AG04449 (cell line): Measurements from ENCODE around the gene PDIA2.

Source experiments
- CTCF ChIA-PET: fragments of 350-600 bp; formaldehyde crosslinking; extraction: SDS; loops from one replicate; lab custom pipeline; 2021; ENCODE audit warnings: antibody characterized with exemption; lab: Yijun Ruan, JAX
- POLR2A ChIA-PET: fragments of 400-600, 350-600 bp; formaldehyde crosslinking; extraction: SDS; loops from one replicate; lab custom pipeline; 2020; ENCODE audit warnings: antibody characterized with exemption, inconsistent platforms; lab: Yijun Ruan, JAX
- DNase-seq: peaks from one replicate; pipeline ENCODE4 v3.0.0-alpha.2; 2010; ENCODE audit warnings: low read depth, low spot score
- H3K4me3 ChIP-seq: 2 replicates; pipeline ENCODE4 v1.5.1; 2011; ENCODE audit warnings: low read depth, mild to moderate bottlenecking, control low read depth, low read length
- CTCF ChIP-seq: IDR thresholded peaks from one replicate; pipeline ENCODE4 v1.5.1; 2011; ENCODE audit warnings: mild to moderate bottlenecking, moderate library complexity, low read length, control low read depth, inconsistent platforms; ENCODE audit not compliant: insufficient read depth; ENCODE audit errors: missing control alignments

The PDIA2 gene

GRCh38 chr16:278863-279366, 4.0 kb upstream of the PDIA2 start:
- ChIA-PET CTCF (interaction anchor here (1.2 kb wide), 1 partner anchor 44 kb away, joined by 3 read pairs; the partner anchor contains the start of gene FAM234A), POLR2A (no interaction called here)
- H3K4me3 ChIP-seq, result no peak overlapping the region
- DNase-seq, result no peak
- TF ChIP-seq CTCF, result no peak

- H3K4me3 ChIP-seq, result no peak overlapping the region
- no peak for TF ChIP-seq CTCF
- no peak for DNase-seq
- POLR2A ChIA-PET, result no interaction called here
- CTCF ChIA-PET, result interaction anchor here (1.2 kb wide), 1 partner anchor 44 kb away, joined by 3 read pairs; the partner anchor contains the start of gene FAM234A
Measured at GRCh38 chr16:279531-279930, 3.4 kb upstream of the PDIA2 start.

DNA sequence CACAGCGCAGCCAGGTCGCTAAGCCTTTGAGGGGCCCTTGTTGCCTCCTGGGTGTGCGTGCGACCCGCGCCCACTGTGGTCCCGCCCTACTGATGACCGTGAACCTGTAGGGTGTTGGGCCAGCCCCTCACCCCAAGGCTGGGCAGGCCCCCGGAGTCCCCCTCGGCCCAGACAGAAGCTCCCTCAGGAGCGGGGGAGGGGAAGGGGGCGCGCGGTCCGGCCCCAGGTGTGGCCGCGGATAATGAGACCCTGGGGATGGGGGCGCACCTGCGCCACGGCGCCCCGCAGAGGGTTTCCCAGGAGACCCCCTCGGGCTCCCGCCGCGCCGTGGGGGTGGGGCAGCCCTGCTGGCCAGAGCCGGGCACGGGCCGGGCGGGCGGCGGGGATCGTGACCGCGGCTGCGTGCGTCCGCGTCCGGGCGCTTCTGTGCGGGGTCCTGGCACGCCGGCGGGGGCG, 2.9 kb upstream of the PDIA2 start:
- TF ChIP-seq CTCF, result no peak

GRCh38 chr16:280552-280951, 2.4 kb upstream of the PDIA2 start, which contains the start of gene ARHGDIG:
Gene ARHGDIG (plus strand): TSS chr16:280591. CDS start chr16:280681, 90 bp downstream.
- peak within 1 kb of the TSS; percentile 8; the same call in 1 of the 2 replicates for H3K4me3 ChIP-seq
- POLR2A ChIA-PET, result no interaction called here
- DNase-seq, result no peak
- TF ChIP-seq CTCF, result no peak
- CTCF ChIA-PET, result no interaction called here

More for the DNA sequence above, 2.9 kb upstream of the PDIA2 start:
- CTCF ChIA-PET, result no interaction called here
- no peak overlapping the region for H3K4me3 ChIP-seq
- no peak for DNase-seq
- POLR2A ChIA-PET, result no interaction called here

DNA sequence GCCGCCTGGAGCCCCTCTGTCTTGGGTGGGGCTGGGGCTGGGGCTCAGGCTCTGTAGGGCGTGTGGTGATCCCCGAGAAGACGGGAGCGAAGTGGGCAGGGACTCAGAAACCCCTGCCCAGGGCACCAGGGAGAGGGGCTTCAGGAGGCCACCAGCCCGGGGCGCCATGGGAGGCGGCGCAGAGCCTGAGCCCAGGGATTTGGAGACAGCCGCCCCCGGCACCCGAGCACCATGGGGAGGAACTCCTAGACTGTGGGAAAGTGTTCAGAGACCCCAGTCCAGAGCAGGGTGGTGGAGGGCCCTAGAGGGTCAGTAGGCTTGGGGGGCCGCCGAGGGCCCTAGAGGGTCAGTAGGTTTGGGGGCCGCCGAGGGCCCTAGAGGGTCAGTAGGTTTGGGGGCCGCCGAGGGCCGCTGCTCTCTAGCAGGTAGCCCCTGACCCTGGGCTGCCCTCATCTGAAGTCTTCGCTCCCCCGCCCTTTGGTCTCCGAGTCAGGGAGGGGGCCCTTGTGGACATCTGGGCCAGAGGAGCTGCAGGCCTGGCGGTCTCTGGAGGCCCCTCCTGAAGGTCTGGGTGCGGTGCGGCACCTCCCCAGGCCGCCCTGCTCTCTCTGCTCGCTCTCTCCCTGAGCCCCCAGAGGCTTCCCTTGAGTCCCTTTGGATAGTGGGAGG, 1.8 kb upstream of the PDIA2 start:
- H3K4me3 ChIP-seq, result no peak overlapping the region
- POLR2A ChIA-PET, result no interaction called here
- TF ChIP-seq CTCF, result no peak
- CTCF ChIA-PET, result no interaction called here
- no peak for DNase-seq

GRCh38 chr16:281660-282255, 1.2 kb upstream of the PDIA2 start:
- DNase-seq, result no peak
- POLR2A ChIA-PET, result no interaction called here
- no peak for TF ChIP-seq CTCF
- H3K4me3 ChIP-seq, result no peak overlapping the region
- CTCF ChIA-PET, result no interaction called here
